Body of pancreas (tissue), 4 donors: Measurements from ENCODE around the gene HMOX2.

Experiments
- CTCF ChIP-seq, 7 experiments: fragments of 450-650 bp in 4 of 7; fragments of 200-600 bp in 3 of 7; sonication (generic) in 3 of 7; IDR thresholded peaks; one replicate each; pipeline ENCODE4 v1.5.1; 2016 to 2019; ENCODE audit warnings: antibody characterized with exemption in 7 of 7
- POLR2A ChIP-seq, 3 donors: fragments of 450-650 bp; IDR thresholded peaks; one replicate each; pipeline ENCODE4 v1.6.1; 2016; ENCODE audit warnings: antibody characterized with exemption in 3 of 3, mild to moderate bottlenecking in 2 of 3

GRCh38 chr16:4532238-4532637 lies 56.0 kb downstream of the HMOX2 start:
- no peak for TF ChIP-seq POLR2A (IDR thresholded peaks at IDR 0.05)
- no peak for TF ChIP-seq CTCF (IDR thresholded peaks at IDR 0.05)
